GM12878 (cell line): ENCODE measurements around the gene DNAH5. TPM values are rescaled to one million over a fixed set of nuclear protein-coding genes. Genes with fewer than 3 reads are reported as not detected.

Experiments used
- ATAC-seq: fragments of 200-7000 bp; cut with Tn5 transposase; 3 replicates; pipeline ENCODE4 v1.9.1; 2020; ENCODE audit warnings: mild to moderate bottlenecking, moderate library complexity
- BruUV-seq: library from RNA; stranded (reverse); fragments of 400-500 nt; replicated peaks from 2 replicates; lab custom pipeline; 2021; lab: Mats Ljungman, UMichigan
- CTCF ChIA-PET: fragments of 300-600 bp; sonication (Branson Sonifier 250); formaldehyde crosslinking; extraction: SDS; loops from one replicate; lab custom pipeline; 2021; ENCODE audit warnings: inconsistent platforms; lab: Yijun Ruan, JAX
- POLR2A ChIA-PET: fragments of 350-600 bp; formaldehyde crosslinking; extraction: SDS; loops from one replicate; lab custom pipeline; 2021; ENCODE audit warnings: inconsistent platforms; lab: Charles Lee
- RAD21 ChIA-PET: fragments of 300-600 bp; sonication (Branson Sonifier 250); formaldehyde crosslinking; loops from one replicate; lab custom pipeline; 2023; ENCODE audit warnings: antibody characterized with exemption; ENCODE audit not compliant: unreplicated experiment; lab: Charles Lee
- SMC1A ChIA-PET: fragments of 300-600 bp; sonication (Branson Sonifier 250); formaldehyde crosslinking; loops from one replicate; lab custom pipeline; 2023; ENCODE audit not compliant: unreplicated experiment, uncharacterized antibody; lab: Charles Lee
- DNase-seq: peaks from one replicate; pipeline ENCODE4 v3.0.0-alpha.2; 2011; ENCODE audit warnings: low read depth, low spot score
- FAIRE-seq: peaks from 3 replicates; lab custom pipeline; 2011; peaks lifted over from hg19 to GRCh38; lab: Jason Lieb, UNC
- H2AFZ ChIP-seq: 2 replicates; pipeline ENCODE4 v1.6.0; 2011; ENCODE audit warnings: low read depth, low read length, control low read depth; ENCODE audit not compliant: control insufficient read depth
- H3K27ac ChIP-seq: 2 replicates; pipeline ENCODE4 v1.5.1; 2011; ENCODE audit warnings: control low read depth; ENCODE audit not compliant: control insufficient read depth, insufficient read depth
- H3K27me3 ChIP-seq, 2 experiments: replicated peaks in 1 of 2; 2 replicates each; pipeline versions ENCODE4 v1.6.0 to v1.6.1; 2011; ENCODE audit warnings: low read length in 1 of 2; ENCODE audit not compliant: control insufficient read depth in 2 of 2, insufficient read depth in 2 of 2
- H3K36me3 ChIP-seq, 2 experiments: 2 replicates each; pipeline ENCODE4 v1.5.1; 2011; ENCODE audit warnings: low read length in 1 of 2; ENCODE audit not compliant: control insufficient read depth in 2 of 2, insufficient read depth in 2 of 2
- H3K4me1 ChIP-seq: 2 replicates; pipeline ENCODE4 v1.6.1; 2011; ENCODE audit warnings: mild to moderate bottlenecking, low read length, moderate library complexity, mixed read lengths; ENCODE audit not compliant: control insufficient read depth, insufficient read depth
- H3K4me2 ChIP-seq: 2 replicates; pipeline ENCODE4 v1.6.0; 2011; ENCODE audit warnings: control low read depth; ENCODE audit not compliant: control insufficient read depth, insufficient read depth
- H3K4me3 ChIP-seq: fragments of 200-600 bp; sonication (generic); 2 replicates; pipeline ENCODE4 v1.5.1; 2016
- H3K79me2 ChIP-seq: 2 replicates; pipeline ENCODE4 v1.6.0; 2011; ENCODE audit warnings: low read length; ENCODE audit not compliant: control insufficient read depth, insufficient read depth
- H3K9ac ChIP-seq: 2 replicates; pipeline ENCODE4 v1.8.0; 2011; ENCODE audit warnings: low read length, control low read depth, mixed read lengths; ENCODE audit not compliant: control insufficient read depth, insufficient read depth
- H3K9me3 ChIP-seq: replicated peaks from 3 replicates; pipeline ENCODE4 v1.5.1; 2011; ENCODE audit warnings: mild to moderate bottlenecking, low read length; ENCODE audit not compliant: control insufficient read depth, insufficient read depth
- H4K20me1 ChIP-seq: 2 replicates; pipeline ENCODE4 v1.6.0; 2011; ENCODE audit not compliant: control insufficient read depth, insufficient read depth
- EP300 ChIP-seq, 2 experiments: fragments of 150-350 bp in 1 of 2; IDR thresholded peaks; 2 replicates each; pipeline ENCODE4 v1.6.1; 2011 to 2012; ENCODE audit warnings: low read depth in 2 of 2, low read length in 2 of 2, borderline replicate concordance in 1 of 2, improper control_type of control experiment in 1 of 2, inconsistent platforms in 1 of 2; ENCODE audit not compliant: control insufficient read depth in 1 of 2
- HCFC1 ChIP-seq: fragments of 150-350 bp; IDR thresholded peaks from 2 replicates; pipeline ENCODE4 v1.6.1; 2014; ENCODE audit warnings: low read length
- JUND ChIP-seq: IDR thresholded peaks from 2 replicates; pipeline ENCODE4 v1.6.1; 2012; ENCODE audit warnings: low read depth, mild to moderate bottlenecking, low read length, improper control_type of control experiment, moderate library complexity
- KLF5 ChIP-seq: fragments of 450-650 bp; IDR thresholded peaks from 2 replicates; pipeline ENCODE4 v1.6.1; 2014; ENCODE audit warnings: mild to moderate bottlenecking; ENCODE audit not compliant: partially characterized antibody
- MTA2 ChIP-seq: fragments of 450-650 bp; IDR thresholded peaks from 2 replicates; pipeline ENCODE4 v1.6.1; 2016; ENCODE audit warnings: low read depth, mild to moderate bottlenecking, moderate library complexity
- NBN ChIP-seq: fragments of 450-650 bp; IDR thresholded peaks from 2 replicates; pipeline ENCODE4 v1.6.1; 2016
- NFXL1 ChIP-seq: fragments of 450-650 bp; IDR thresholded peaks from 2 replicates; pipeline ENCODE4 v1.6.1; 2017; ENCODE audit warnings: antibody characterized with exemption, mild to moderate bottlenecking, borderline replicate concordance
- NFYA ChIP-seq: IDR thresholded peaks from 2 replicates; pipeline ENCODE4 v1.6.1; 2011; ENCODE audit warnings: low read depth, mild to moderate bottlenecking, low read length, improper control_type of control experiment, borderline replicate concordance
- PML ChIP-seq: IDR thresholded peaks from 2 replicates; pipeline ENCODE4 v1.6.1; 2012; ENCODE audit warnings: low read length, inconsistent platforms
- RAD21 ChIP-seq: IDR thresholded peaks from 2 replicates; pipeline ENCODE4 v1.6.1; 2011; ENCODE audit warnings: mild to moderate bottlenecking, low read depth, low read length, moderate library complexity; ENCODE audit not compliant: insufficient read depth
- RB1 ChIP-seq: fragments of 450-650 bp; formaldehyde crosslinking; IDR thresholded peaks from 2 replicates; pipeline ENCODE4 v1.6.1; 2017; ENCODE audit warnings: mild to moderate bottlenecking, borderline replicate concordance
- RUNX3 ChIP-seq: IDR thresholded peaks from 2 replicates; pipeline ENCODE4 v1.6.1; 2012; ENCODE audit warnings: low read length, inconsistent platforms
- SMAD5 ChIP-seq: IDR thresholded peaks from 2 replicates; pipeline ENCODE4 v1.6.1; 2016; ENCODE audit warnings: antibody characterized with exemption, low read depth
- SMARCA5 ChIP-seq: fragments of 450-650 bp; IDR thresholded peaks from 2 replicates; pipeline ENCODE4 v1.6.1; 2017; ENCODE audit warnings: mild to moderate bottlenecking
- SREBF2 ChIP-seq: IDR thresholded peaks from 2 replicates; pipeline ENCODE4 v1.6.1; 2012; ENCODE audit warnings: mild to moderate bottlenecking, low read length
- TCF3 ChIP-seq: IDR thresholded peaks from 2 replicates; pipeline ENCODE4 v1.6.1; 2012; ENCODE audit warnings: low read depth, mild to moderate bottlenecking, low read length, borderline replicate concordance; ENCODE audit not compliant: insufficient read depth
- WGBS: methylation state at CpG from one replicate; pipeline ENCODE4 v1.1.6; 2016; ENCODE audit warnings: low lambda C conversion rate; ENCODE audit not compliant: insufficient replicate concordance, insufficient coverage; ENCODE audit errors: missing lambda C conversion rate; 5-methylcytosine and 5-hydroxymethylcytosine counted together
- in situ Hi-C: fragments of 300-500 bp; cut with MboI; formaldehyde crosslinking; loops from 9 replicates; pipeline ENCODE4 v1.14.3; 2018; ENCODE audit warnings: mixed read lengths
- intact Hi-C: fragments of 100-400 bp; cut with micrococcal nuclease; formaldehyde crosslinking; loops from one replicate; pipeline ENCODE4 v1.14.2; 2022; ENCODE audit not compliant: unreplicated experiment
- polyA plus RNA-seq, 11 experiments: library from polyadenylated mRNA; depleted of rRNA in 4 of 11; unstranded in 6 of 11; stranded (reverse) in 5 of 11; fragments of >200 nt; fragmentation: Nextera tagmentation in 4 of 11; fragmentation: Illumina TruSeq in 1 of 11; extraction: Ambion mirVana in 4 of 11; extraction: Trizol in 1 of 11; gene quantifications; 1 replicate in 1 of 11; 2 replicates in 10 of 11; pipeline versions ENCODE4 v1.2.1 to v1.2.3, GENCODE V29; 2011 to 2016; ENCODE audit warnings: inconsistent platforms in 2 of 11, missing spikeins in 2 of 11, low read depth in 1 of 11
- total RNA-seq, 4 experiments: library from RNA; depleted of rRNA in 3 of 4; stranded (reverse); fragments of >200 nt in 3 of 4; fragmentation: Illumina TruSeq in 1 of 4; extraction: Trizol in 1 of 4; gene quantifications; 2 replicates each; pipeline versions ENCODE4 v1.2.1 to v1.2.3, GENCODE V29; 2013 to 2021
- TF ChIP-seq, protein P1 (sequence below): fragments of 450-650 bp; IDR thresholded peaks from 2 replicates; pipeline ENCODE4 v1.6.1; 2016; ENCODE audit warnings: mild to moderate bottlenecking, moderate library complexity, borderline replicate concordance
- TF ChIP-seq, protein P2 (sequence below): fragments of 450-650 bp; IDR thresholded peaks from 2 replicates; pipeline ENCODE4 v1.6.1; 2017; ENCODE audit warnings: mild to moderate bottlenecking, low read depth, inconsistent platforms; ENCODE audit not compliant: poor library complexity, severe bottlenecking
- TF ChIP-seq, protein P3 (sequence below): IDR thresholded peaks from 2 replicates; pipeline ENCODE4 v1.6.1; 2012; ENCODE audit warnings: low read length, inconsistent platforms

DNAH5 gene
- total and polyA plus RNA-seq, 10 of the 15 experiments (the other 5 are each of a cell fraction or from before 2014, with no cell fraction given): under 0.01 to 0.30 (median 0.07) TPM; not detected in 7

DNA sequence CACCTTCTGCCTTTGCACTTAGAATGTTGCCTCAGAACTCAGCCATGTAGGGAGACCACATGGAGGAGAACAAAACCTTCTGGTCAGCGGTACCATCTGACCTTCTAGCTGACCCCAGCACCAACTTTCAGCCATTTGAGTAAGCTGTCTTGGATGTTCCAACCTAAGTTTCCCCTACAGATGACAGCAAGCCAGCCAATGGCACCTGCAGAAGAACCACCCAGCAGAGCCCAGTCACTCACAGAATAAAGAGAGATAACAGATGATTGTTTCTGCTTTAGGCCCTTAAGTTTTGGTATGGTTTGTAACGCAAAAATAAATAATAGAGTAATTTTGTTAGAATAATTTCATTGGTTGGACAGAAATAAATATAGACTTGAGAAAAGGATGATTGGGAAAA, 10.4 kb downstream of the DNAH5 start:
- BruUV-seq: no TSS peak
- SMC1A ChIA-PET: no interaction called here
- intact Hi-C loops: no loop called here
- no peak overlapping the region for H3K4me3 ChIP-seq
- no peak overlapping the region for H3K9ac ChIP-seq
- whole genome bisulfite sequencing: 0% methylated on average over 2 of the region's 2 CpGs
- ATAC-seq (no peak), FAIRE-seq (no peak)
- in situ Hi-C loops: no loop called here
- no peaks in the 10 kb centered on the region for H3K27me3 ChIP-seq
- no peaks in the 10 kb centered on the region for H3K36me3 ChIP-seq
- no peaks in the 10 kb centered on the region for H3K4me1 ChIP-seq
- RAD21 ChIA-PET: no interaction called here
- CTCF ChIA-PET: interaction anchor here (0.7 kb wide), 1 partner anchor 14 kb away, joined by 3 read pairs; no protein-coding TSS in a partner anchor
- TF ChIP-seq, protein P1, sequence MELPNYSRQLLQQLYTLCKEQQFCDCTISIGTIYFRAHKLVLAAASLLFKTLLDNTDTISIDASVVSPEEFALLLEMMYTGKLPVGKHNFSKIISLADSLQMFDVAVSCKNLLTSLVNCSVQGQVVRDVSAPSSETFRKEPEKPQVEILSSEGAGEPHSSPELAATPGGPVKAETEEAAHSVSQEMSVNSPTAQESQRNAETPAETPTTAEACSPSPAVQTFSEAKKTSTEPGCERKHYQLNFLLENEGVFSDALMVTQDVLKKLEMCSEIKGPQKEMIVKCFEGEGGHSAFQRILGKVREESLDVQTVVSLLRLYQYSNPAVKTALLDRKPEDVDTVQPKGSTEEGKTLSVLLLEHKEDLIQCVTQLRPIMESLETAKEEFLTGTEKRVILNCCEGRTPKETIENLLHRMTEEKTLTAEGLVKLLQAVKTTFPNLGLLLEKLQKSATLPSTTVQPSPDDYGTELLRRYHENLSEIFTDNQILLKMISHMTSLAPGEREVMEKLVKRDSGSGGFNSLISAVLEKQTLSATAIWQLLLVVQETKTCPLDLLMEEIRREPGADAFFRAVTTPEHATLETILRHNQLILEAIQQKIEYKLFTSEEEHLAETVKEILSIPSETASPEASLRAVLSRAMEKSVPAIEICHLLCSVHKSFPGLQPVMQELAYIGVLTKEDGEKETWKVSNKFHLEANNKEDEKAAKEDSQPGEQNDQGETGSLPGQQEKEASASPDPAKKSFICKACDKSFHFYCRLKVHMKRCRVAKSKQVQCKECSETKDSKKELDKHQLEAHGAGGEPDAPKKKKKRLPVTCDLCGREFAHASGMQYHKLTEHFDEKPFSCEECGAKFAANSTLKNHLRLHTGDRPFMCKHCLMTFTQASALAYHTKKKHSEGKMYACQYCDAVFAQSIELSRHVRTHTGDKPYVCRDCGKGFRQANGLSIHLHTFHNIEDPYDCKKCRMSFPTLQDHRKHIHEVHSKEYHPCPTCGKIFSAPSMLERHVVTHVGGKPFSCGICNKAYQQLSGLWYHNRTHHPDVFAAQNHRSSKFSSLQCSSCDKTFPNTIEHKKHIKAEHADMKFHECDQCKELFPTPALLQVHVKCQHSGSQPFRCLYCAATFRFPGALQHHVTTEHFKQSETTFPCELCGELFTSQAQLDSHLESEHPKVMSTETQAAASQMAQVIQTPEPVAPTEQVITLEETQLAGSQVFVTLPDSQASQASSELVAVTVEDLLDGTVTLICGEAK: no peak
- TF ChIP-seq HCFC1: no peak
- TF ChIP-seq NBN: no peak
- no peak for TF ChIP-seq NFYA
- TF ChIP-seq EP300 (IDR thresholded peaks at IDR 0.05; ENCODE audit: borderline replicate concordance in 1 of 2, control insufficient read depth in 1 of 2, low read depth in 2 of 2, low read length in 2 of 2): no peak
- TF ChIP-seq RUNX3: no peak
- no peak for TF ChIP-seq RAD21
- TF ChIP-seq SMAD5: no peak
- TF ChIP-seq NFXL1: no peak
- no peak for TF ChIP-seq RB1
- TF ChIP-seq SMARCA5: no peak
- TF ChIP-seq, protein P2, sequence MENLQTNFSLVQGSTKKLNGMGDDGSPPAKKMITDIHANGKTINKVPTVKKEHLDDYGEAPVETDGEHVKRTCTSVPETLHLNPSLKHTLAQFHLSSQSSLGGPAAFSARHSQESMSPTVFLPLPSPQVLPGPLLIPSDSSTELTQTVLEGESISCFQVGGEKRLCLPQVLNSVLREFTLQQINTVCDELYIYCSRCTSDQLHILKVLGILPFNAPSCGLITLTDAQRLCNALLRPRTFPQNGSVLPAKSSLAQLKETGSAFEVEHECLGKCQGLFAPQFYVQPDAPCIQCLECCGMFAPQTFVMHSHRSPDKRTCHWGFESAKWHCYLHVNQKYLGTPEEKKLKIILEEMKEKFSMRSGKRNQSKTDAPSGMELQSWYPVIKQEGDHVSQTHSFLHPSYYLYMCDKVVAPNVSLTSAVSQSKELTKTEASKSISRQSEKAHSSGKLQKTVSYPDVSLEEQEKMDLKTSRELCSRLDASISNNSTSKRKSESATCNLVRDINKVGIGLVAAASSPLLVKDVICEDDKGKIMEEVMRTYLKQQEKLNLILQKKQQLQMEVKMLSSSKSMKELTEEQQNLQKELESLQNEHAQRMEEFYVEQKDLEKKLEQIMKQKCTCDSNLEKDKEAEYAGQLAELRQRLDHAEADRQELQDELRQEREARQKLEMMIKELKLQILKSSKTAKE: no peak
- no peak for TF ChIP-seq TCF3
- no peak for TF ChIP-seq PML
- TF ChIP-seq SREBF2: no peak
- no peak for TF ChIP-seq KLF5
- TF ChIP-seq MTA2: no peak
- no peak for TF ChIP-seq JUND
- TF ChIP-seq, protein P3, sequence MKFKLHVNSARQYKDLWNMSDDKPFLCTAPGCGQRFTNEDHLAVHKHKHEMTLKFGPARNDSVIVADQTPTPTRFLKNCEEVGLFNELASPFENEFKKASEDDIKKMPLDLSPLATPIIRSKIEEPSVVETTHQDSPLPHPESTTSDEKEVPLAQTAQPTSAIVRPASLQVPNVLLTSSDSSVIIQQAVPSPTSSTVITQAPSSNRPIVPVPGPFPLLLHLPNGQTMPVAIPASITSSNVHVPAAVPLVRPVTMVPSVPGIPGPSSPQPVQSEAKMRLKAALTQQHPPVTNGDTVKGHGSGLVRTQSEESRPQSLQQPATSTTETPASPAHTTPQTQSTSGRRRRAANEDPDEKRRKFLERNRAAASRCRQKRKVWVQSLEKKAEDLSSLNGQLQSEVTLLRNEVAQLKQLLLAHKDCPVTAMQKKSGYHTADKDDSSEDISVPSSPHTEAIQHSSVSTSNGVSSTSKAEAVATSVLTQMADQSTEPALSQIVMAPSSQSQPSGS: no peak
- TF ChIP-seq, all 136 proteins: peak for 0
- Histone ChIP-seq H3K9me3 (no peaks in the 10 kb centered on the region; the same call in 2 of the 3 replicates), H3K27ac (no peak overlapping the region), H4K20me1 (no peaks in the 10 kb centered on the region), H3K4me2 (no peak overlapping the region), H3K79me2 (no peaks in the 10 kb centered on the region), H2AFZ (no peak overlapping the region)
- POLR2A ChIA-PET: no interaction called here
- DNase-seq: no peak
